Activated B cell treated with CpG ODN at 0.5 μM for 24 hours (primary cell): ENCODE results near the gene PXK. TPM values are rescaled to one million over a fixed set of nuclear protein-coding genes. Genes with fewer than 3 reads are reported as not detected.

Experiments used
- ATAC-seq: fragments of 200-7000 bp; cut with Tn5 transposase; one replicate; pipeline ENCODE4 v1.10.0; 2021; ENCODE audit warnings: low read depth, mild to moderate bottlenecking, moderate library complexity
- CTCF ChIA-PET: fragments of 350-600 bp; sonication (Branson Sonifier 250); formaldehyde crosslinking; loops from one replicate; lab custom pipeline; 2021; ENCODE audit warnings: antibody characterized with exemption; lab: Charles Lee
- POLR2A ChIA-PET: fragments of 350-600 bp; sonication (Branson Sonifier 250); formaldehyde crosslinking; loops from one replicate; lab custom pipeline; 2021; ENCODE audit warnings: antibody characterized with exemption; lab: Charles Lee
- DNase-seq: peaks from one replicate; pipeline ENCODE4 v3.0.0; 2022
- H3K27ac Mint-ChIP-seq: one replicate; pipeline ENCODE4 v1.8.0; 2020; ENCODE audit warnings: mixed read lengths
- H3K27me3 Mint-ChIP-seq: one replicate; pipeline ENCODE4 v1.8.0; 2021; ENCODE audit warnings: mixed read lengths
- H3K36me3 Mint-ChIP-seq: one replicate; pipeline ENCODE4 v1.8.0; 2021; ENCODE audit warnings: low read depth, mixed read lengths
- H3K4me1 Mint-ChIP-seq: one replicate; pipeline ENCODE4 v1.8.0; 2021; ENCODE audit warnings: mixed read lengths
- H3K4me3 Mint-ChIP-seq: one replicate; pipeline ENCODE4 v1.8.0; 2020; ENCODE audit warnings: mild to moderate bottlenecking, mixed read lengths
- H3K9me3 Mint-ChIP-seq: one replicate; pipeline ENCODE4 v1.8.0; 2020; ENCODE audit warnings: mixed read lengths
- CTCF ChIP-seq: fragments of 200-600 bp; IDR thresholded peaks from one replicate; pipeline ENCODE4 v1.8.0; 2022; ENCODE audit warnings: antibody characterized with exemption, mild to moderate bottlenecking
- intact Hi-C: fragments of 100-400 bp; cut with micrococcal nuclease; formaldehyde crosslinking; loops from one replicate; pipeline ENCODE4 v1.15.1; 2024
- total RNA-seq: library from RNA; stranded (reverse); gene quantifications from 2 replicates; pipeline ENCODE4 v1.2.3, GENCODE V29; 2022

The PXK gene
- total RNA-seq, 1 donor from 2014 or later = 81.3 TPM

DNA sequence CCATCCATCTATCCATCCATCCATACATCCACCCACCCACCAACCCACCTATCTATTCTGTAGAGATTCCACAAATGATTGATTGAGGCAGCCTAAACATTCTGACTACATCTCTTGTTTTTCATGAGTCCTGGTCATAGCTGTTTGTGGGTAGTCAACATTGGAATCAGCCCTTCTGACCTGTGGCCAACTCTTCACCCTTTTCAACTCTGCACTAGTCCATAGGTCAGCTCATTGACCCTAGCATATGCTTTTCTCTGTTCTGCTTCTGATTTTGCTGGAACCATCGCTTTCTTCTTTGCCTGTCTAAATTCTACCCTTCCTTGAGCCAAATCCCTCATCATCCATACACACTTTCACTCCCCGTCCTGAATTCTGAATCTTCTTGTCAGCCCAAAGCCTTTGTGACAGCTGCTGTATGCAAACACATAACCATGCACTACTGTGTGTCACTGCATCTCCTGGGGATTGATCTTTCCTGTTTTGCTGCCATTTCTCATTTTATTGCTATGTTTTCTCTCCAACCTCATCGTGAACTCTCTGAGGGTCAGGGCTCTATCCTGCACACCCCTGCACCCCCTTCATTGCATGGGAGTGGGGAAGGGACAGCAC lies 142.4 kb downstream of the PXK start:
- peak overlapping the region; percentile 44 for H3K4me3 Mint-ChIP-seq
- no peaks in the 10 kb centered on the region for H3K9me3 Mint-ChIP-seq
- POLR2A ChIA-PET = interaction anchor here (0.5 to 0.7 kb wide), 2 partner anchors 13 to 45 kb away, joined by 3 read pairs; no protein-coding TSS in a partner anchor
- DNase-seq (no peak), ATAC-seq (peak; percentile 64)
- H3K27ac Mint-ChIP-seq = peak overlapping the region; percentile 56
- H3K4me1 Mint-ChIP-seq = peaks cover 23% of the 10 kb centered on the region
- TF ChIP-seq CTCF = no peak
- no peaks in the 10 kb centered on the region for H3K36me3 Mint-ChIP-seq
- CTCF ChIA-PET = interaction anchor here (1.4 to 1.8 kb wide), 3 partner anchors 11 to 169 kb away, joined by 4 to 6 read pairs (median 5); partner anchors contain the start of genes HTD2, KCTD6 and RPP14
- no peaks in the 10 kb centered on the region for H3K27me3 Mint-ChIP-seq
- intact Hi-C loops = loop anchor here (1.0 to 2.0 kb wide), 2 partner anchors 12 to 16 kb away; no protein-coding TSS in a partner anchor

Other genes starting within 250 kb of the PXK start
- 7.2 and 8.1 TPM in 2 replicates for gene DNASE1L3, start 121.9 kb upstream of the PXK start, total RNA-seq
- 37.1 and 48.7 TPM in 2 replicates for gene ABHD6, start 95.1 kb upstream of the PXK start, total RNA-seq
- 17.5 and 17.7 TPM in 2 replicates for gene RPP14, start 26.6 kb upstream of the PXK start, total RNA-seq
- 11.4 TPM in 2 replicates for gene HTD2, start 26.4 kb upstream of the PXK start, total RNA-seq
- gene PDHB, start 100.9 kb downstream of the PXK start, total RNA-seq = 63.0 and 67.3 TPM in 2 replicates
- 8.8 and 10.0 TPM in 2 replicates for gene KCTD6, start 159.2 kb downstream of the PXK start, total RNA-seq
- gene ACOX2, start 204.3 kb downstream of the PXK start, total RNA-seq = not detected in 2 replicates
- gene FAM107A, start 244.5 kb downstream of the PXK start, total RNA-seq = not detected in 2 replicates